GM18508 (cell line): ENCODE measurements around the gene SF3B2.
"Not testable (repeated sequence)": the region's sequence is repeated elsewhere in the genome, so short reads cannot be mapped to it uniquely, and the experiment has no call there.

Experiments
- ATAC-seq: cut with Tn5 transposase; IDR thresholded peaks from one replicate; pipeline ENCODE4 v1.9.1; 2021; ENCODE audit warnings: moderate number of reproducible peaks; ENCODE audit not compliant: insufficient read depth, unreplicated experiment

Gene SF3B2

DNA sequence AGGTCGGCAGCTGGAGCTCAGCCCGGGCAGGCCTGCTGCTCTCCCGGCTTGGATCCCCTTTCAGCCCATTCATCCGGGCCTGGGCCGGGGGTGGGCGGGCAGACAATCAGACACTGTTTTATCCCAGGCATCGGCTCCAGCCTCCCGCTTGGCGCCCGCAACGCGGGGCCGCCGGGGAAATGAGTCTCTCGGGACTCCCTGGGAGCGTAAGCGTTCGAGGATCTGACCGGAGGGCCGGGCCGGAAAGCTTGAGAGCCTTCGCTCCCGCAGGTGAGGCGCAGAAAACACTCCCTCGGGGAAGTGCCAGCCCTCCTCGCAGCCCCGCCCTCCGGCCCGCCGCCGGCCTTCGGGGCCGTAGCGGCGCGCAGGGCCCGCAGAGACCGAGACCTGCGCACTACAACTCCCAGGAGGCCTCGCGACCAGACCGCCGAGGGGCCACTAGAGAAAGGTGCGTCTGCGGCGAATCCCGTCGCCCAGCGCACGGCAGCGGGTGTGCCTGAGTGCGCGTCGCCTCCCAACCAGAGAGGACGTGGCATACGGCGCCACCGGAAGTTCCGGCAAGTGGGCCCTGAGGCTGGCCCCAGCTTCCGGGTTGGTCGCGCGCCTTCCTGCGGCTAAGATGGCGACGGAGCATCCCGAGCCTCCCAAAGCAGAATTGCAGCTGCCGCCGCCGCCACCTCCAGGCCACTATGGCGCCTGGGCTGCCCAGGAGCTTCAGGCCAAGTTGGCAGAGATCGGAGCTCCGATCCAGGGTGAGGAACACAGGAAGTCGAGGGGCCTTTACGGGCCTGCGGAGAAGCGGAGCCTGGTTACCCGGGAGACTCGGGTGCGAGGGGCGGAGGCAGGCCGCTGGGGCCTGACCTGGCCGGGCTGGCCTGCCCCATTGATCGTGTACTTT is at the start of gene SF3B2:
SF3B2 (plus strand) TSS at position 599 of the 898 bp plus-strand sequence; CDS start at position 620, 21 bp downstream.
- peak; percentile 62 for ATAC-seq

GRCh38 chr11:66002648-66003225 is 49.4 kb upstream of the SF3B2 start:
- ATAC-seq: no peak

GRCh38 chr11:66003291-66003690 is 48.9 kb upstream of the SF3B2 start:
- ATAC-seq: no peak

DNA sequence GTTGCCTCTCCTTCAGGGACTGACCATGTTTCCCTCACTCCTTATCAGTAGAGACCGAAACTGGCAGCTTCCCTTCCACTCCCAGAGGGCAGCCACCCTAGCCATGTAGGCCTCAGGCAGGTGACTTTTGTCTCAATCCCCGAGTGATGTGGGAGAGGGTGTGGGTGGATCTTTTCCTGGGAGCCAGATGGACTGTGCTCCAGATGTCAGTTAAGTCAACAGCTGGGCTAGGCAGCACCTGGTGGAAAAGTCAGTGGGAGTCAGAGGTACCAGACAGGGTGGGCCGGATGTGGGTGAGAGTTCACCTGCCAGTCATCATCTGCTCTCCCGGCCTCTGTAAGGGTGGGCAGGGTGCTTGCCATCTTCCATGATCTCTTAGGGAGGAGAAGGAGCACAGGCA is 48.0 kb upstream of the SF3B2 start:
- ATAC-seq: no peak

DNA sequence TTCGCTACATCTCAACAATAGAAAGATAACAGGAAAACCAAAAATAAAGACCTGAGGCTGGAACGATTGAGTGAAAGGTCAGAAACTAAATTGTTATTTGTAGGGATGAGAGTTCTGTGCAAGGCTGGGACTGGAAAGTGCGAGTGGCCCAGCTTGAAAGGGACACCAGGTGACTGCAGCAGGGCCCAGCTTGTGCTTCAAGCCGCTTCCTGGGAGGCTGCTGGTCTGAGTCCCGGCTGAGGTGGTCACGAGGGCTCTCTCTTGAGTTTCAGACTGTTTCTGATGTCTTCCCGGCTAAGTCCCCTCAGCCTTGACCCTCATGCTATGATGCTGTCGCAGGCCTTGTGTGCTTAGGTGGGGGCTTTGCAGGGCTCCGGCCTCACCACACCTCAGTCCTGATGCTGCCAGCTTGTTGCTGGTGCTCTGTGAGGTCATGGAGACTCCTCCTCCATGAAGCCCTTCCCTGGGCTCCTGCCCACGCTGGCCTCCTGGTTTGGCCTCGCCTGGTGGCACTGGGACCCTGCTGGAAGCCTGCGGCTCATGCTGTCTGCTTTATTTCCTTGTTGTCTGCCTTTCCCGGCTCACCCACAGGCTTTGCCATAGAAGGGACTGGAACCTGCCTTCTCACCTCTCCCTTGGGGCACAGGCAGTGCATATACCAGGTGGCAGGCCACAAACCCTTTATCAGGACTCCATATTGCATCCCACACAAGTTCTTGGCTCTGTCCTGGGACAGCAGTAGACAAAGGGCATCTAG is 45.9 kb upstream of the SF3B2 start:
- no peak for ATAC-seq

DNA sequence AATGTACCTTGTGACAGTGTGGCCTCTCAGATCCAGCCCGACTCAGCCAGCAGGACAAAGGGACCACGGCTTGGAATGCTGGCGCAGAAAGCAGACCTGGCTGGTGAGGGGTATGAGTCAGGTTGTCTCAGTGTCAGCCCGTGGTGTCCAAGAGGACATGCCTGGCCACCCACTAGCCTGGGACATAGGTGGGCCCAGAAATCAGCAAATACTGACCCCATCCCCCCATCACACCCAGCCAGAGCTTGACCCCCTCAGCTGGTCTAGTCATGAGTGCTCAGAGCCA is 45.3 kb upstream of the SF3B2 start:
- ATAC-seq: no peak

- ATAC-seq: no peak
These were observed 44.9 kb upstream of the SF3B2 start for GRCh38 chr11:66007201-66007634.

GRCh38 chr11:66008095-66008467 is 44.1 kb upstream of the SF3B2 start:
- no peak for ATAC-seq

GRCh38 chr11:66008468-66009101 is 43.6 kb upstream of the SF3B2 start:
- ATAC-seq: no peak

- not testable (repeated sequence) for ATAC-seq
These were observed 42.1 kb upstream of the SF3B2 start for GRCh38 chr11:66010036-66010435.

- no peak for ATAC-seq
These were observed 40.9 kb upstream of the SF3B2 start for GRCh38 chr11:66011239-66011784.

- no peak for ATAC-seq
These were observed 40.3 kb upstream of the SF3B2 start, which contains the start of gene CST6 for GRCh38 chr11:66011785-66012303. CST6 (plus strand) TSS chr11:66012008; CDS start chr11:66012045, 37 bp downstream.

DNA sequence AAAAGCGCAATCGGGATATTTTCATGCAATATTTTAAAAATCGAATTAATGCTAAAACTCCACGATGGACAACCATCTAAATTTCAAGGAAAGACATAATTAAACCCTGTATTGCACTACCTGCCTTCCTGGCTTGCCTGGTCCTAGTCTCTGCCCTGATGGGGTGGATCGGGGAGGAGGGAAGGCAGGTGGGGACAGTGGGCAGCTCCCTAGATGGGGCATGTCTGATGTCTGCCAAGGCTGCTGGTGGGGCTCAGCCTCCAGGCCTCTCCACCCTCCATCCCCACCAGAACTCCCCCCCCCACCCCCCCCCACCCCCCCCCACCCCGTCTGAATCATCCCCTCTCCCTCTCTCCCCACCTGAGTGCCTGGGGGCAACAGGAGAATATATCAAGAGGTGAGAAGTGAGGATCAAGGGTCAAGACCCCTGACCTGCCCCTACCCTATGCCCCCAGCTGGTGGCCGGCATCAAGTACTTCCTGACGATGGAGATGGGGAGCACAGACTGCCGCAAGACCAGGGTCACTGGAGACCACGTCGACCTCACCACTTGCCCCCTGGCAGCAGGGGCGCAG is 39.7 kb upstream of the SF3B2 start:
- ATAC-seq: no peak

GRCh38 chr11:66012946-66013761 is 39.0 kb upstream of the SF3B2 start:
- ATAC-seq: no peak

DNA sequence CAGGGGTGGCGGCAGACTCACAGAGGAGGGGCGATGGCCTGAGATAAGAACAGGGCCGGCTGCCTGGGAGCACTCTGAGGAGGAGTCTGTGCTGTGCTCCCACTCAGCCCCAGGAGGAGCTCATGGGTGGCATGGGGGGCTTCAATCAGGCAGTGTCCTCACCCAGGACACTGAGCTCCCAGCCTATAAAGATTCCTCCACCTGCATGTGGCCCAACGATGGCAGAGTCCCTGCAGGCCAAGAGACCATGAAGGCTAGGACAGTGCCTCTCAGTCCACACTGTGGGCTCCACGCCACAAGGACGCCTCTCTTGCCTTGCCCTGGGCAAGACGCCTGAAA is 38.4 kb upstream of the SF3B2 start:
- ATAC-seq: no peak

DNA sequence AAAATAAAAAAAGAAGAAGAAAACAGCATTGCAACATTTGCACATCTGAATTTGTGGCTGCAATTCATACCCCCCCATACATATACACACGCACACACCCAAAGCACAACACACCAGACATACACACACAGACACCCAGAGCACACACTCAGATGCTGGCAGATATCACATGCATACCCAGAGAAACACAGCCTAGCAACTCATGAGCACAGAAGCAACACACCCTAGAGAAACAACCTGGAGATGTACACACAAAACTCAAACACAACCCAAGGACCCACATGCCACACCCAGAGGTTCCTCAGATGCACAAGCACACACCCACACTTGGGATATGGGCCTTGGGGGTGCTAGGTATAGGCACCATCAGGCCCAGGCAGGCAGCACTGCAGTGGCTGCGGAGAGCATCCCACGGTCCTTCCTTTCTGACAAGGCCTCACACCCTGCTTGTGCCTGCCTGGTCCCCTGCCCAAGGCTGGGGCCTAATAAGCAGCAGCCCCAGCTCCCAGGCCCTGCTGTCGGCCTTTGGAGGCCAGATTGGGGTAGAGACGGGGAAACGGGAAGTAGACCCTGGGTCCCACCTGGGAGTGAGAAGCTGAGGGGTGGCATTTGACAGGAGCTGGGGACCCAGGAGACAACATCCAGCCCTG is 37.2 kb upstream of the SF3B2 start:
- no peak for ATAC-seq

DNA sequence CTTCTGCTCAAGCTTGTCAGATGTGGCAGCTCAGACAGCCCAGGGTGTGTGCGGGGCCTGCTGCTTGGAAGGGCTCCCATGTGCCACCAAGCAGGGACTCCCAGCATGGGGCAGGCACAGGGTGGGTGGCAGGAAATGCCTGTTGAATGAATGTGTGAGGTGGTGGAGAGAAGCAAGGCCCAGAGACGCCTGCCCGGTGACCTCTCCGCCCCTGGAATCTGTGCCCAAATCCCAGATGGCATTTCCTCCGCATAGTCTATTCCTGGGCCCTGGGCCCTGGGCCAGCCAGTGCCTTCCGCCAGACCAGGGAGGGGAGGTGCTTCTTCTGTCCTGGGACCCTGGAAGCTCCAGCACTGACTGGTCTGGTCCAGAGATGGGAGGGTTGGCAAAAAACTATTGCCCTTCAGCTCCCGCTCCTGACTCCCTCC is 36.7 kb upstream of the SF3B2 start:
- no peak for ATAC-seq

DNA sequence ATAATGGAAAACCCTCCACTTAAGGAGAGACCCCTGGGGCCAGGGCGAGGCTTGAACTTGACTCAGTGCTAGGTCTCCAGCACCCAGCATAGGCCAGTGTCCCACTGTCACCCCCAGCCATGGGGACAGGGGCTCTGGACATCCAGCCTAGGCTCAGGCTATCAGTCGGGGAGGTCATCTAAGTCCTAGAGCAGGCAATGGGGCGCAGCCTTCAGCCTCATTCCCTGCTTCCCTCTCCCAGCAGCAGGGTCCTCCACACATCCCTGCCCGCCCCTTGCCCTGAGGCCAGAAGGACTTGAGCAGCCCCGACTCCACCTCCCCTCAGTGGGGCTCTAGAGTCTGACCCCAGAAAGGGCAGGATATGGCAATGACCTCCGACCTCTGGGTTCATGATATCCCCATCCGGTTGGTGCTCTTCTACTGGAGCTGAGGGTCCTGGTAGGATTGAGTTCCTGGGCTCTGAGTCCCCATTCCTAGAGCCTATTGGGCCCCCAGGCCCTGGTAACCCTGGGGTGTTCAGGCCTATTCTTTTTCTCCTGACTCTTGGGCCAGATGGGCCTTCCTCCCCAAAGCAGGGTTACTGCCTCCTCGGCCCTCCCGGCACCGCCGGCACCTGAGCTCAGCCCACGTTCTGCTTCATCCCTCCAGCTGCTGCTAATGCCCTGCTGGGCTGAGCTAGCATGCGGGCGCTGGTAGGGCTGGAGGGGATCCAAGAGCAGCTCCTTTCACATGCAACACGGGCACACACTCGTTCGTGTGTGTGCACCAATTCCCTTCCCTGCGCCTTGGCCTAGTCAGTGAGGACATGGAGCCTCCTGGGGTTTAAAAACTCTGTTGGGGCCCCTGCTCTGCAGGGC is 36.0 kb upstream of the SF3B2 start:
- ATAC-seq: no peak
